Ammon's horn (tissue), 1 donor: ENCODE results near the gene PSME3.

ENCODE experiments used
- DNase-seq: peaks from one replicate; pipeline ENCODE4 v3.0.0-alpha.2; 2016; ENCODE audit warnings: low spot score

PSME3 gene

DNA sequence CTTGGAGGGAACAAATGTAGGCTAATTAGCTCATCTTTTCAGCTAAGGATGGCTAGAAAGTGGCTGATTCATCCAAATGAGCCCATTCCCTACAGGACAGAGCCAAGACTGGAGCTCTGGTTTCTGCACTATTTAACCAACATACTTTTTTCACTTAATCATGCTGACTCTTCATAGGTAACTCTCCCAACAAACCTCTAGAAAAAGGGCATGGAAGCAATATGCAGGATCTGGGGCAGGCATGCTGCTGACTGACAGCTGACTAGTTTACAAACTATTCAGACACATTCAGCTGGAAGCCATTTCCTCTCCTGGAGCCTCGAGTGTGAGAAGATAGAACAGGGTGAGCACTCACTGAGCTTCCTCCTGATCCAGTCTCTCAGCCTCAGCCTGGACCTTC, 15.3 kb upstream of the PSME3 start:
- DNase-seq = no peak

- DNase-seq = peak; percentile 26
These were observed 14.8 kb upstream of the PSME3 start for GRCh38 chr17:42818379-42818778.

DNA sequence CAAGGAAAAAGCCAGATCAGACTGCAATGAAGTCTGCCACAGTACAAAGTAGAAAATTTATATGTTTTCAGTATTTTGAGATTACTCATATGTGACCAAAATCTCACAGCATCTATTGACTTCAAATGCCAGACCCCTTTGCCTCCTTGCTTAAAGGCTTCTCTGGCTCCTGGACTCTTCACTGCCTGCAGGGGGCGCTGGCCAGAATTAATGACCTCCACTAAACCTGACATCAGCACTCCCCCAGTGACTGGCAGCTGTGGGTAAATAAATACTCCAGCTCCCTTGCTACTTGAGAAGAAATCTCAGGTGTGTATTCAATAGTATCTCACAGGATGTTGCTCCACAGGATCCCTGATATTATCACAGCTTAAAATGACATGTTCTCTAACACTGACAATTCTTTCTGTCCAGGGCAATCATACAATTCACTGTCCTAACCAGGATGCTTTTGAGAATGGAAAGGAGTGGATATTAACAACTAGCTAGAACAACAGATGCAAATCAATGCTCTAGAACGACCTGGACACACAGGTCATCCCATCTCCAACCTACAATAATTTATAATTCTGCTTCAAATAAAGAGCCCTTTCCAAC, 13.2 kb upstream of the PSME3 start:
- no peak for DNase-seq

GRCh38 chr17:42821176-42821575, 12.0 kb upstream of the PSME3 start:
- no peak for DNase-seq

- no peak for DNase-seq
These were observed 5.7 kb upstream of the PSME3 start for GRCh38 chr17:42827472-42827871.

- DNase-seq = no peak
These were observed 2.2 kb upstream of the PSME3 start for GRCh38 chr17:42830971-42831370.

DNA sequence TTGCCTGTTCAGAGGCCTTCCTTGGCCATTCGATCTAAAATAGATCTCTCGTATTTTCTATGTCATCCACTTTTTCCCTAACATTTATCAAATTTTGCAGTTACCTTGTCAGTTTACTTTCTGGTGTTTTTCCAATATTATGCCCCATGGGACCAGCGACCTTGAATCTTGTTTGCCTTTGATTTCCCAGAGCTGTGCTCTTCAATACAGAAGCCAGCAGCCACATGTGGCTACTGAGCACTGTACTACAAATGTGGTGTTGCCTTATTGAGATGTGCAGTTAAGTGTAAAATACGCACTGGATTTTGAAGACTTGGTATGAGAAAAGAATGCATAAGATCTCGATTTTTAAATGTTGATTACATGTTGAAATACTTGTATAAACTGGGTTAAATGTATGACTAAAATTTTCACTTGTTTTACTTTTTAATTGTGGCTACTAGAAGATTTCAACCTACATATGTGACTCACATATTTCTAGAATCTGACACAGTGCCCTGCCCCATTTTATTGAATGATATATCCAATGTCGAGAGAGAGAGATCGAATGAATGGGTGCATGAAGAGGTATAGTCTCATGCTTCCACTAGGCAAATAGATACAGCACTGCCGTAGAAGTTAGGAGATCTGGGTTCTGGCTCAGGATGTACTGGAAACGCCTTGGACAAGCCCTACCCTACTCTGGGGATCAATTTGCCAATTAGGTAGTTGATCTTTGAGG, 824 bp upstream of the PSME3 start:
- DNase-seq = no peak

DNA sequence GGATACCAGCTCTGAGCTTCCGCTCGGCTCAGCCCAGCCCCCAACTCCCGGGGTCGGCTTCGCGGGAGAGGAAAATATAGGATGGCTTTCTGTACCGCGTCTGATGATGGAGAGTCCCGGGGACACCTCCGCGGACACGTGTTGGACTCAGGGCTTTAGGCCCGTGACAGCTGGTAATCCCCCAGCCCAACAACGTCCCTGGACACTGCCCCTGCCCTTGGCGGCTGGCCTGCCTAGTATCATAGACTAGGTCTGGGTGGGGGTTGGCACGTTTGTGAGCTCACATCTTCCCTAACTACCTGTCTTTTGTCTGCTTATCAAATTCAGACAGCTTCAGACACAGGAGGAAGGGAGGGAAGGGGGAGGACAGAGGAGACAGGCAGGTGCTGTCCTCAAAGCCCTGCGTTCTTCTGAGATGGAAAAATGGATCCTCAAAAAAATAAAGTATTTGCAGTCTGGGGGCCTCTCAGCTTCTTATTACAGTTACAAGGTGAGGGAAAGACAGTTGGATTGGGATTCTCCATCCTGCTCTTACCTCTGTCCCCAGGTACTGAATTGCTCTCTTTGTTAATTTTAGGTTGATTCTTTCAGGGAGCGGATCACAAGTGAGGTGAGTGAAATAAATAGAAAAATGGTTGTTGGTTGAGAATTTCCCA, 698 bp downstream of the PSME3 start:
- no peak for DNase-seq

GRCh38 chr17:42835732-42836131, 2.5 kb downstream of the PSME3 start:
- DNase-seq = no peak

DNA sequence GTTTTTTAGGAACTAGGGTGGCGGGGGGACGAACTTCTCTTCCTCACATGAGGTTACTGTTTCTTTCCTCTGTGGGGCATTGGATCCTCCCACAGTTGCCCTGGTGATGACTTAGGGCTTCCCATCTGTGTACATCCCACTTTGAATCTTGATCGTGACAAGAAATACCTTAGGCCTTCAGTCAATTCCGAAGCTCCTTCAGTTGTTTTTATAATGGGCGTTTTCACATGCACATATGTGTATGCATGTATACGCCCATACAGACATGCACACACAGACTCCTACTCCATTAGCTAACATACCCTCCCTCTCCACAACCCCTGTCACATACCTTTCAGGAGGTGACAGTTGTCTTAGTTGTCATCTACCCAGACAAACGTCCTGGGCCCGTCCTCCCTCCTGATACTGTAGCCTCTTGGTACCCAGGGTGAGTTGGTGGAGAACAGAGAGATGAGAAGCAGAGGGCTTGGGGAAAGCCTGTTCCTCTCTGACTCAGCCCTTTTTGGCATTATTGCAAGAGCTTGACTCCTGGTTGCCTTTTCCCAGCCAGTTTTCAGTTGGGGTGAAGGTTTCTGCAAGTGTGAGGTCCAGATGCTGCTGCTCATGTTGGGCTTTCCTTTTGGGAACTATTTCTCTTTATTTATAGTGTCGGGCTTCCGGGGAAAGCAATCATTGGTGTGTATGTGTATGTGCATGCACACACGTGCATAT, 8.9 kb downstream of the PSME3 start:
- no peak for DNase-seq

DNA sequence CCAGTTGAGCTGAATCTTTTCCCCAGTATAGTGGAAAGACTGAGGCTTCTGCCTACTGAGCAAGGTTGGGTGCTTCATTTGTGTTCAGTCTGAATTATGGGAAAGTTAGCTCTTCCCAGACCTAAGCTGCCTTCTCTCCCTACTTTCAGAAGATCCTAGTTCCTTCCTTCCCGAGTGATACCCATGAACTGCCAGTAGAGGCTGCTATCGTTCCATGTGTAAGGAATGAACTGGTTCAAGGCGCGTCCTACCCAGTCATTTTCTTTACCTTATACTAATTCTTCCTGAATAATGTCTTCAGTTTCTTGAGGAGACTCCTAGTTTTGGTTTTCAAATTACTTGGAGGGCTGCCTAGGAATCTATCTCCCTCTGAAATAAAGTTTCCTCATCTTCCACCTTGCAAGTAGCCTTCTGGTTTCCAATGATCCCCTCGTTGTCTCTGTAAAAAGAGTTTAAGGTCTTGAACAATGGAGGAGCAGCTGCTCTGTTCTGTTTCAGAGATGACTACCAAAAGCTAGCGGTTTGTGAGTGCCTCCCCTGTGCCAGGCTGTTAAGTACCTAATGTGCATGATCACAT, 10.2 kb downstream of the PSME3 start:
- peak; percentile 81 for DNase-seq

DNA sequence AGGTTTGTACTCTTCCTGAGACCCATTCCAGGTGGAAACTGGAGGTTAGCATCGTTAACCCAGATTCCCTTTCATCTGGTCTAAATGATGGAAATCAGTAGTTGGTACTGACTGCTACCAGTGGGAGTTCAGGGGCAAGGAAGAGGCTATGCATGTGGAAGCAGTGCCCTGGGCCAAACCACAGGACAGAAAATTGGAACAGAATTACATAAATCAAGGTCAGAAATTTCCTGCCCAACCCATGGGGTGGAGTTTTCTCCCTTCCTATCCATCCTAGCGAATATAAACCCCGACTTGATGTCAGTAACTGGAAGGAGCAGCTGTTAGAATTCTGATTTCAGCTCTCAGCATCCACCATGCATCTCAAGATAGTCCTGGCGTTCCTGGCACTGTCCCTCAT, 11.1 kb downstream of the PSME3 start, which contains the start of gene AOC2:
AOC2 (plus strand) TSS at position 310 of the 400 bp plus-strand sequence; CDS start at position 357, 47 bp downstream.
- DNase-seq = no peak

DNA sequence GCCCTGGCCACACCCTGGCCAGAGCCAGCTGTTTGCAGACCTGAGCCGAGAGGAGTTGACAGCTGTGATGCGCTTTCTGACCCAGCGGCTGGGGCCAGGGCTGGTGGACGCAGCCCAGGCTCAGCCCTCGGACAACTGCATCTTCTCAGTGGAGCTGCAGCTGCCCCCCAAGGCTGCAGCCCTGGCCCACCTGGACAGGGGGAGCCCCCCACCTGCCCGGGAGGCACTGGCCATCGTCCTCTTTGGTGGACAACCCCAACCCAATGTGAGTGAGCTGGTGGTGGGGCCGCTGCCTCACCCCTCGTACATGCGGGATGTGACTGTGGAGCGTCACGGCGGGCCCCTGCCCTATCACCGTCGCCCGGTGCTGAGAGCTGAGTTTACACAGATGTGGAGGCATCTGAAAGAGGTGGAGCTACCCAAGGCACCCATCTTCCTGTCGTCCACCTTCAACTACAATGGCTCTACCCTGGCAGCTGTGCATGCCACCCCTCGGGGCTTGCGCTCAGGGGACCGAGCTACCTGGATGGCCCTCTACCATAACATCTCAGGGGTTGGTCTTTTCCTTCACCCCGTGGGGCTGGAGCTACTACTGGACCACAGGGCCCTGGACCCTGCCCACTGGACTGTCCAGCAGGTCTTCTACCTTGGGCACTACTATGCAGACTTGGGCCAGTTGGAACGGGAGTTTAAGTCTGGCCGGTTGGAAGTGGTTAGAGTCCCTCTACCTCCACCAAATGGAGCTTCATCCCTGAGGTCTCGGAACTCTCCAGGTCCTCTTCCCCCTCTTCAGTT, 11.8 kb downstream of the PSME3 start:
- no peak for DNase-seq

DNA sequence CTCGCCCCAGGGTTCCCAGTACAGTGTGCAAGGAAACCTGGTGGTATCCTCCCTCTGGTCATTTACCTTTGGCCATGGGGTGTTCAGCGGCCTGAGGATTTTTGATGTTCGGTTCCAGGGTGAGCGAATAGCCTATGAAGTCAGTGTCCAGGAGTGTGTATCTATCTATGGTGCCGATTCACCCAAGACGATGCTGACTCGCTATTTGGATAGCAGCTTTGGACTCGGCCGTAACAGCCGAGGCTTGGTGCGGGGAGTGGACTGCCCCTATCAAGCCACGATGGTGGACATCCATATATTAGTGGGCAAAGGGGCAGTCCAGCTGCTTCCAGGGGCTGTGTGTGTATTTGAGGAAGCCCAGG, 12.3 kb downstream of the PSME3 start:
- no peak for DNase-seq

DNA sequence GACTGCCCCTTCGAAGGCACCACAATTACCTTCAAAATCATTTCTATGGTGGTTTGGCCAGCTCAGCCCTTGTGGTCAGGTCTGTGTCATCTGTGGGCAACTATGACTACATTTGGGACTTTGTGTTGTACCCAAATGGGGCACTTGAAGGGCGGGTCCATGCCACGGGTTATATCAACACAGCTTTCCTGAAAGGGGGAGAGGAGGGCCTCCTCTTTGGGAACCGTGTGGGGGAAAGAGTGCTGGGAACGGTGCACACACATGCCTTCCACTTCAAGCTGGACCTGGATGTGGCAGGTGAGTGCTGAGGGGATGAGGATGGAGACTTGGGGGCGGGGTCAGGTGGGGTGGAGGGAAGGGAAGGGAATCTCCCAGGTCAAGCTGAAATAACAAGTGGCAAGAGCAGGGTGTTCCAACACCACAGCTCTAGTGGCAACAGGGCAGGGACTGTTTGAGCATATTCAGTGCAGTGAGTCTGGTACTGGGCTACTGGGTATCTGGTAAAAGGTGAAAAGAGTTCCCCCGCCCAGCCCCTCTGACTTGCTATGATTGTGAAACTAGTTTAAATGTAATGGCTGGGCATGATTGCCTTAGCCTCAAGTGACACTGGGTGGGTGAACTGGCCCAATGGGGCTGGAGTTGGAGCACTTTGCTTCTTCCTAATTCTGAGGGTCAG, 12.9 kb downstream of the PSME3 start:
- no peak for DNase-seq

GRCh38 chr17:42846594-42847280, 13.5 kb downstream of the PSME3 start:
- DNase-seq = no peak

DNA sequence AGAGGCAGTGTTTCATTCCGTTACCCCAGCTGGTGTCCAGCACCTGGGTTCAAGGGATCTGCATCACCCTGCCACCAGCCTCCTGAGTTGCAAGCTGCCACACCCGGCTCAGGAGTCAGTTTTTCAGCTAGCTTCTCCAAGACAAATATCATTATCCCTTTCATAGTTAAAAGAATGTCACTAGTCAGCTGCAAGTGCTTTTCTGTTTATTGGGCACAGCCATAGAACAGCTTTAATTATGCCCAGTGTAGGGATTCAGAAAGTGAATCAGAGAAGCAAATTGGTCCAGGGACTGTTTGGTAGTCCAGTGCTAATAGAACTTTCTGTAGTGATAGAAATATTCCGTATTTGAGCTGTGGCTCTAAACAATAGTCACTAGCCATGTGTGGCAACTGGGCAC, 14.9 kb downstream of the PSME3 start:
- DNase-seq = no peak

DNA sequence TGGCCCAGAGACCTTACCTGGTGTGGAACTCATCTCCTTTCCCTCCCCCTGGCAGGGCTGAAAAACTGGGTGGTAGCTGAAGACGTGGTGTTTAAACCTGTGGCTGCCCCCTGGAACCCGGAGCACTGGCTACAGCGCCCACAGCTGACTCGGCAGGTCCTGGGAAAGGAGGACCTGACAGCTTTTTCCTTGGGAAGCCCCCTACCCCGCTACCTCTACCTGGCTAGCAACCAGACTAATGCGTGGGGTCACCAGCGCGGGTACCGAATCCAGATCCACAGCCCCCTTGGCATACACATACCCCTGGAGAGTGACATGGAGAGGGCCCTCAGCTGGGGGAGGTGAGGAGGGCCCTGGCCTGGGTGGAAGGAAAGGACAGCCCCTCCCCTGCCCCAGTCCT, 15.8 kb downstream of the PSME3 start:
- no peak for DNase-seq

DNA sequence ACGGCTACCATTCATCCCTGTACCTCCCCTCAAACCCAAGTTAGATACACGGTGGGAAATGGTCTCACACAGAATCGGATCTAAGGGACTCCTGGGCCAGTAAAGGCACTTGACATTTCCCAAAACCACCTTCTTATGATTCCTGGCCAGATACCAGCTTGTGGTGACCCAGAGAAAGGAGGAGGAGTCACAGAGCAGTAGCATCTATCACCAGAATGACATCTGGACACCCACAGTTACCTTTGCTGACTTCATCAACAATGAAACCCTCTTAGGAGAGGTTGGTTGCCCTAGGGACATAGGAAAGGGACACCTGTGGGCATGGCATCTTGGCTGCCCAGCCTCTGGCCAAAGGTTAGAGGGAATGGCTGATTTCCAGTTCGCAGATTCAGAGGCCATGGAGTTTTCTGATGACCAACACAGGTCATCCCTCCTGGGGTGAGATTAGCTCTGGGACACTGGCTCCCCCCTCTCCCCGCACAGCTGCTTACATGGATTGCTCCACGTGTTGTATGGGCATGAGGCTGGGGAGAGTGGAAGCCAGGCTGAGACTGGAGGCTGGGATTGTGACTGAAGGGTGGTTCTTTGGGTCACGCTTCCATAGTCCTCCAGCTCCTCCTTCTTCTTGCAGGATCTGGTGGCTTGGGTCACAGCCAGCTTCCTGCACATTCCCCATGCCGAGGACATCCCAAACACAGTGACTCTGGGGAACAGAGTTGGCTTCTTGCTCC, 16.4 kb downstream of the PSME3 start:
- no peak for DNase-seq

GRCh38 chr17:42850954-42851353, 17.8 kb downstream of the PSME3 start, which contains the start of gene AOC3:
Gene AOC3 (plus strand): TSS chr17:42851199. CDS start chr17:42851344, 145 bp downstream.
- DNase-seq = no peak
